B cell (primary cell): ENCODE results near the gene ZNF816. TPM values are rescaled to one million over a fixed set of nuclear protein-coding genes. Genes with fewer than 3 reads are reported as not detected.

Source experiments
- ATAC-seq: fragments of 200-7000 bp; cut with Tn5 transposase; one replicate; pipeline ENCODE4 v1.10.0; 2021; ENCODE audit warnings: low read depth, mild to moderate bottlenecking, moderate number of reproducible peaks, moderate library complexity
- CTCF ChIA-PET: fragments of 350-600 bp; sonication (Branson Sonifier 250); formaldehyde crosslinking; loops from one replicate; lab custom pipeline; 2021; ENCODE audit warnings: antibody characterized with exemption, inconsistent platforms; lab: Charles Lee
- POLR2A ChIA-PET: fragments of 350-600 bp; sonication (Branson Sonifier 250); formaldehyde crosslinking; loops from one replicate; lab custom pipeline; 2021; ENCODE audit warnings: antibody characterized with exemption; lab: Charles Lee
- DNase-seq: peaks from one replicate; pipeline ENCODE4 v3.0.0; 2013
- H2AFZ ChIP-seq: 2 replicates; pipeline ENCODE4 v1.6.1; 2012; ENCODE audit warnings: mild to moderate bottlenecking, low read depth, low read length; ENCODE audit not compliant: insufficient read depth, poor library complexity, severe bottlenecking
- H3K27ac ChIP-seq, 2 donors: 1 replicate in 1 of 2; 2 replicates in 1 of 2; pipeline ENCODE4 v1.5.1; 2012 to 2013; ENCODE audit warnings: low read length in 2 of 2, mild to moderate bottlenecking in 2 of 2, moderate library complexity in 1 of 2
- H3K27me3 ChIP-seq, 4 experiments: fragments of 200-600 bp in 1 of 4; sonication (generic) in 1 of 4; replicated peaks in 1 of 4; 1 replicate in 2 of 4; 2 replicates in 2 of 4; pipeline versions ENCODE4 v1.6.1 to v1.7.0; 2013 to 2016; ENCODE audit warnings: low read length in 3 of 4, mild to moderate bottlenecking in 2 of 4, mixed read lengths in 1 of 4, moderate library complexity in 1 of 4; ENCODE audit not compliant: insufficient read depth in 4 of 4, control insufficient read depth in 3 of 4; ENCODE audit errors: control extremely low read depth in 1 of 4
- H3K36me3 ChIP-seq, 2 experiments: replicated peaks in 1 of 2; 1 replicate in 1 of 2; 2 replicates in 1 of 2; pipeline versions ENCODE4 v1.6.1 to v1.7.1; 2013; ENCODE audit warnings: low read length in 1 of 2; ENCODE audit not compliant: insufficient read depth in 2 of 2, control insufficient read depth in 1 of 2; ENCODE audit errors: control extremely low read depth in 1 of 2, extremely low read depth in 1 of 2
- H3K4me1 ChIP-seq, 2 donors: fragments of 200-600 bp in 1 of 2; sonication (generic) in 1 of 2; 1 replicate in 1 of 2; 2 replicates in 1 of 2; pipeline versions ENCODE4 v1.5.1 to v1.6.1; 2013 to 2017; ENCODE audit warnings: low read length in 2 of 2; ENCODE audit not compliant: control insufficient read depth in 2 of 2, insufficient read depth in 2 of 2
- H3K4me2 ChIP-seq: replicated peaks from 2 replicates; pipeline ENCODE3; 2012; ENCODE audit warnings: mild to moderate bottlenecking, low read depth, low read length; ENCODE audit not compliant: poor library complexity, severe bottlenecking
- H3K4me3 ChIP-seq, 5 experiments: fragments of 200-600 bp in 1 of 5; sonication (generic) in 1 of 5; 1 replicate in 3 of 5; 2 replicates in 2 of 5; pipeline versions ENCODE4 v1.5.1 to v1.7.0; 2011 to 2016; ENCODE audit warnings: low read length in 4 of 5, mild to moderate bottlenecking in 4 of 5, low read depth in 2 of 5, control low read depth in 1 of 5, moderate library complexity in 1 of 5; ENCODE audit not compliant: insufficient read depth in 1 of 5; ENCODE audit errors: control extremely low read depth in 1 of 5, extremely low read depth in 1 of 5
- H3K79me2 ChIP-seq: fragments of 200-600 bp; sonication (generic); one replicate; pipeline ENCODE4 v1.6.0; 2016; ENCODE audit warnings: low read length; ENCODE audit not compliant: control insufficient read depth, insufficient read depth
- H3K9ac ChIP-seq: fragments of 200-600 bp; sonication (generic); 2 replicates; pipeline ENCODE4 v1.6.1; 2017; ENCODE audit warnings: mild to moderate bottlenecking, low read length, moderate library complexity
- H3K9me3 ChIP-seq, 3 donors: one replicate each; pipeline versions ENCODE4 v1.6.1 to v1.7.1; 2013; ENCODE audit warnings: low read length in 2 of 3; ENCODE audit not compliant: control insufficient read depth in 2 of 3, insufficient read depth in 1 of 3; ENCODE audit errors: control extremely low read depth in 1 of 3
- H4K20me1 ChIP-seq: 2 replicates; pipeline ENCODE4 v1.6.0; 2012; ENCODE audit warnings: mild to moderate bottlenecking, low read length; ENCODE audit not compliant: insufficient read depth, control insufficient read depth, poor library complexity, severe bottlenecking
- H3K27ac Mint-ChIP-seq: one replicate; pipeline ENCODE4 v1.8.0; 2021; ENCODE audit warnings: mixed read lengths
- H3K27me3 Mint-ChIP-seq: one replicate; pipeline ENCODE4 v1.8.0; 2021; ENCODE audit warnings: mixed read lengths
- H3K4me1 Mint-ChIP-seq: one replicate; pipeline ENCODE4 v1.8.0; 2021; ENCODE audit warnings: mixed read lengths
- H3K4me3 Mint-ChIP-seq: one replicate; pipeline ENCODE4 v1.8.0; 2021; ENCODE audit warnings: mixed read lengths
- H3K9me3 Mint-ChIP-seq: one replicate; pipeline ENCODE4 v1.8.0; 2022; ENCODE audit warnings: mixed read lengths; ENCODE audit not compliant: insufficient read depth
- CTCF ChIP-seq: fragments of 200-600 bp; IDR thresholded peaks from one replicate; pipeline ENCODE4 v1.8.0; 2022; ENCODE audit warnings: antibody characterized with exemption, mild to moderate bottlenecking
- EZH2 ChIP-seq: IDR thresholded peaks from 2 replicates; pipeline ENCODE4 v1.6.1; 2012; ENCODE audit warnings: borderline replicate concordance, low read depth, mild to moderate bottlenecking, moderate library complexity, low read length; ENCODE audit not compliant: insufficient read depth, poor library complexity, severe bottlenecking
- WGBS: methylation state at CpG from one replicate; pipeline ENCODE4 v1.1.5; 2013; ENCODE audit warnings: missing lambda C conversion rate; ENCODE audit not compliant: insufficient coverage; 5-methylcytosine and 5-hydroxymethylcytosine counted together
- intact Hi-C: fragments of 100-400 bp; cut with micrococcal nuclease; formaldehyde crosslinking; loops from one replicate; pipeline ENCODE4 v1.10.0; 2022
- polyA plus RNA-seq: library from polyadenylated mRNA; depleted of rRNA; stranded (reverse); fragments of >200 nt; gene quantifications from 2 replicates; pipeline ENCODE4 v1.2.3, GENCODE V29; 2012
- total RNA-seq, 2 donors: library from RNA; stranded (reverse); fragments of 120-200 nt in 1 of 2; gene quantifications; 1 replicate in 1 of 2; 2 replicates in 1 of 2; pipeline versions ENCODE4 v1.2.3 to v1.2.4, GENCODE V29; 2013 to 2022

The ZNF816 gene
- total and polyA plus RNA-seq, 2 donors (not counting 1 experiment from before 2014, with no cell fraction given) = 4.5 to 25.0 TPM

GRCh38 chr19:52959613-52960295 is 2.9 kb downstream of the ZNF816 start:
- POLR2A ChIA-PET = interaction anchor here (0.6 to 0.7 kb wide), 2 partner anchors 18 to 199 kb away, joined by 3 to 5 read pairs; no protein-coding TSS in a partner anchor
- H3K36me3 ChIP-seq = peaks cover 17 to 57% of the 10 kb centered on the region in 2 experiments
- peaks cover 3 to 65% (median 54%) of the 10 kb centered on the region in 3 donors for H3K9me3 ChIP-seq

More at GRCh38 chr19:52959613-52960295, 2.9 kb downstream of the ZNF816 start:
- no peak overlapping the region for H3K4me3 ChIP-seq
- Mint-ChIP-seq H3K4me1 (peaks cover 32% of the 10 kb centered on the region), H3K4me3 (no peak overlapping the region), H3K27me3 (no peaks in the 10 kb centered on the region), H3K27ac (no peak overlapping the region), H3K9me3 (peaks cover 22% of the 10 kb centered on the region)
- no peak overlapping the region for H3K9ac ChIP-seq
- WGBS = 98% methylated on average over 10 of the region's 11 CpGs
- H3K27me3 ChIP-seq = no peaks in the 10 kb centered on the region
- peaks cover 14 to 19% of the 10 kb centered on the region in 2 donors for H3K4me1 ChIP-seq
- ATAC-seq (no peak), DNase-seq (no peak)
- intact Hi-C loops = loop anchor here (5.0 kb wide), 1 partner anchor 238 kb away; no protein-coding TSS in a partner anchor
- CTCF ChIA-PET = interaction anchor here (1.0 kb wide), 1 partner anchor 12 kb away, joined by 3 read pairs; no protein-coding TSS in a partner anchor
- peaks cover 10% of the 10 kb centered on the region for H4K20me1 ChIP-seq
- no peak overlapping the region for H3K27ac ChIP-seq
- no peak overlapping the region for H2AFZ ChIP-seq
- TF ChIP-seq CTCF (no peak), EZH2 (no peak)
- no peak overlapping the region for H3K4me2 ChIP-seq
- peaks cover 59% of the 10 kb centered on the region for H3K79me2 ChIP-seq
